Measurements from ENCODE around the gene MN1. TPM values are rescaled to one million over a fixed set of nuclear protein-coding genes. Genes with fewer than 3 reads are reported as not detected.

Gene MN1
- total and polyA plus RNA-seq, 2 of the 8 experiments (the other 6 are each of a cell fraction or from before 2014, with no cell fraction given) = 3.1 to 4.9 TPM

- no peak overlapping the region for H4K5ac ChIP-seq (ENCODE audit: insufficient read length, low read depth, low read length)
- H4K91ac ChIP-seq (replicated peaks; ENCODE audit: insufficient read length, low read length) = no peak overlapping the region
- H4K8ac ChIP-seq (ENCODE audit: extremely low read depth, insufficient read depth, low read length) = no peak overlapping the region
- H3K9me3 ChIP-seq (ENCODE audit: insufficient read depth in 2 of 2, low read depth in 1 of 2, low read length in 1 of 2) = peaks cover 0 to 7% of the 10 kb centered on the region in 2 experiments; a peak in 2 of 4 replicates
- CTCF ChIA-PET (ENCODE audit: partially characterized antibody) = no interaction called here
- H3K79me2 ChIP-seq (ENCODE audit: control insufficient read depth in 1 of 2, insufficient read depth in 2 of 2, low read length in 2 of 2) = peaks cover 5 to 85% of the 10 kb centered on the region in 2 experiments; a peak in 3 of 4 replicates
- no peak for DNase-seq (ENCODE audit: low read depth in 1 of 2, low spot score in 2 of 2)
- H3K79me1 ChIP-seq (ENCODE audit: low read depth, low read length) = peaks cover 15% of the 10 kb centered on the region
- TF ChIP-seq SIX5 (IDR thresholded peaks at IDR 0.05; ENCODE audit: low read depth, low read length) (no peak), SP4 (IDR thresholded peaks at IDR 0.05; ENCODE audit: low read length) (no peak), SUZ12 (IDR thresholded peaks at IDR 0.05; ENCODE audit: low read length) (no peak), POLR2A (IDR thresholded peaks at IDR 0.05; ENCODE audit: control extremely low read depth in 1 of 2, low read depth in 2 of 2, low read length in 2 of 2) (no peak), RNF2 (IDR thresholded peaks at IDR 0.05; ENCODE audit: borderline replicate concordance, low read depth, low read length, missing control alignments, poor library complexity, severe bottlenecking) (no peak), JUN (IDR thresholded peaks at IDR 0.05; ENCODE audit: low read depth, low read length) (no peak), EGR1 (IDR thresholded peaks at IDR 0.05; ENCODE audit: borderline replicate concordance, low read depth, low read length) (no peak), TBP (IDR thresholded peaks at IDR 0.05; ENCODE audit: low read depth, low read length) (no peak), CTBP2 (IDR thresholded peaks at IDR 0.05; ENCODE audit: borderline replicate concordance, insufficient read depth, insufficient read length, low read length) (no peak)
- no peak overlapping the region for H3K4me2 ChIP-seq (ENCODE audit: insufficient read depth in 1 of 2, low read depth in 2 of 2, low read length in 2 of 2)
- H2BK15ac ChIP-seq (ENCODE audit: low read length) = no peak overlapping the region
- peak overlapping the region; percentile 36; the same call in 1 of the 2 replicates for H3K18ac ChIP-seq (ENCODE audit: extremely low read depth, low read length)
- H2AFZ ChIP-seq (ENCODE audit: low read length) = no peak overlapping the region
- H3K27me3 ChIP-seq (replicated peaks in 1 of 4; ENCODE audit: control insufficient read depth in 3 of 4, extremely low read depth in 1 of 4, insufficient read depth in 3 of 4, low read length in 3 of 4) = no peaks in the 10 kb centered on the region
- H2BK12ac ChIP-seq (ENCODE audit: low read depth, low read length) = no peak overlapping the region
- H2BK20ac ChIP-seq (ENCODE audit: low read length) = no peak overlapping the region
- no peak overlapping the region for H2BK5ac ChIP-seq (ENCODE audit: low read depth, low read length)
- H3K9ac ChIP-seq (replicated peaks in 1 of 4; ENCODE audit: extremely low read depth in 1 of 4, low read depth in 3 of 4, low read length in 3 of 4) = no peak overlapping the region
- 88% methylated on average over 5 of the region's 5 CpGs; no CpG with 5 or more reads in 1 of the 2 experiments for WGBS, 2 experiments (ENCODE audit: extremely low coverage in 1 of 2, insufficient coverage in 1 of 2, insufficient read length in 1 of 2, insufficient replicate concordance in 2 of 2, low coverage in 1 of 2, low lambda C conversion rate in 2 of 2, missing lambda C conversion rate in 1 of 2)
- peaks cover 5 to 25% (median 14%) of the 10 kb centered on the region in 4 experiments for H3K4me1 ChIP-seq (replicated peaks in 1 of 4; ENCODE audit: control insufficient read depth in 3 of 4, insufficient read depth in 4 of 4, low read length in 3 of 4)
- no peak overlapping the region for H3K4me3 ChIP-seq (ENCODE audit: extremely low read depth in 1 of 4, insufficient read depth in 2 of 4, low read depth in 3 of 4, low read length in 4 of 4)
- no peak overlapping the region for H3K23ac ChIP-seq (ENCODE audit: insufficient read length)
- FAIRE-seq = no peak
- H3K36me3 ChIP-seq (ENCODE audit: control insufficient read depth in 2 of 4, insufficient read depth in 4 of 4, low read length in 3 of 4) = peaks cover 0 to 5% (median 0%) of the 10 kb centered on the region in 4 experiments; a peak in 1 of 8 replicates
- no peak overlapping the region for H3K4ac ChIP-seq (replicated peaks; ENCODE audit: insufficient read length, low read depth, low read length)
- H3K56ac ChIP-seq (replicated peaks; ENCODE audit: insufficient read length, low read depth, low read length) = no peak overlapping the region
- no peak overlapping the region for H3K27ac ChIP-seq (ENCODE audit: low read depth, low read length)
- peaks cover 0 to 8% of the 10 kb centered on the region in 2 experiments for H4K20me1 ChIP-seq (replicated peaks in 1 of 2; ENCODE audit: control insufficient read depth in 1 of 2, insufficient read depth in 2 of 2, low read length in 2 of 2)
- H2BK120ac ChIP-seq (replicated peaks; ENCODE audit: low read depth, low read length) = no peak overlapping the region
- H3K14ac ChIP-seq (ENCODE audit: insufficient read length) = no peak overlapping the region
- no peak overlapping the region for H2AK5ac ChIP-seq (ENCODE audit: low read depth, low read length)
- H3K23me2 ChIP-seq (ENCODE audit: low read depth, low read length) = peaks cover 2% of the 10 kb centered on the region
- POLR2A ChIA-PET (ENCODE audit: partially characterized antibody) = no interaction called here
These were observed 75.2 kb downstream of the MN1 start for GRCh38 chr22:27726331-27726685.
